ENCODE results near the gene STX16.

STX16 gene

GRCh38 chr20:58655328-58656107, 4.4 kb downstream of the STX16 start:
- DNase-seq = no peak

GRCh38 chr20:58656831-58657230, 5.7 kb downstream of the STX16 start:
- DNase-seq = no peak

- DNase-seq = no peak
These were observed 6.2 kb downstream of the STX16 start for GRCh38 chr20:58657262-58657661.

- no peak for DNase-seq
These were observed 6.9 kb downstream of the STX16 start for GRCh38 chr20:58657986-58658385.

GRCh38 chr20:58658760-58659159, 7.7 kb downstream of the STX16 start:
- no peak for DNase-seq

- DNase-seq = no peak
These were observed 8.8 kb downstream of the STX16 start for GRCh38 chr20:58659841-58660240.

- DNase-seq = no peak
These were observed 9.9 kb downstream of the STX16 start for GRCh38 chr20:58660855-58661597.

- DNase-seq = no peak
These were observed 10.8 kb downstream of the STX16 start for GRCh38 chr20:58661598-58662473.

- DNase-seq = no peak
These were observed 13.2 kb downstream of the STX16 start for GRCh38 chr20:58664331-58664730.

GRCh38 chr20:58664883-58665282, 13.8 kb downstream of the STX16 start:
- no peak for DNase-seq

GRCh38 chr20:58665606-58666005, 14.5 kb downstream of the STX16 start:
- DNase-seq = no peak

GRCh38 chr20:58666702-58667101, 15.6 kb downstream of the STX16 start:
- DNase-seq = no peak

- no peak for DNase-seq
These were observed 16.9 kb downstream of the STX16 start for GRCh38 chr20:58667975-58668374.

GRCh38 chr20:58668901-58669286, 17.8 kb downstream of the STX16 start:
- DNase-seq = no peak

- DNase-seq = no peak
These were observed 18.4 kb downstream of the STX16 start for GRCh38 chr20:58669287-58670006.

GRCh38 chr20:58670102-58670501, 19.0 kb downstream of the STX16 start:
- no peak for DNase-seq

- no peak for DNase-seq
These were observed 19.6 kb downstream of the STX16 start for GRCh38 chr20:58670659-58671058.

GRCh38 chr20:58673119-58673518, 22.0 kb downstream of the STX16 start:
- DNase-seq = no peak

GRCh38 chr20:58675146-58675584, 24.1 kb downstream of the STX16 start:
- no peak for DNase-seq

- no peak for DNase-seq
These were observed 24.6 kb downstream of the STX16 start for GRCh38 chr20:58675641-58676040.

GRCh38 chr20:58676161-58676560, 25.1 kb downstream of the STX16 start:
- no peak for DNase-seq

- DNase-seq = no peak
These were observed 26.1 kb downstream of the STX16 start for GRCh38 chr20:58677079-58677604.
